HG03442 (cell line): Measurements from ENCODE around the gene MRPL2.
"Not testable (repeated sequence)": the region's sequence is repeated elsewhere in the genome, so short reads cannot be mapped to it uniquely, and the experiment has no call there.

Experiments
- ATAC-seq: cut with Tn5 transposase; IDR thresholded peaks from one replicate; pipeline ENCODE4 v1.9.1; 2021; ENCODE audit warnings: mild to moderate bottlenecking, moderate library complexity; ENCODE audit not compliant: unreplicated experiment

The MRPL2 gene

DNA sequence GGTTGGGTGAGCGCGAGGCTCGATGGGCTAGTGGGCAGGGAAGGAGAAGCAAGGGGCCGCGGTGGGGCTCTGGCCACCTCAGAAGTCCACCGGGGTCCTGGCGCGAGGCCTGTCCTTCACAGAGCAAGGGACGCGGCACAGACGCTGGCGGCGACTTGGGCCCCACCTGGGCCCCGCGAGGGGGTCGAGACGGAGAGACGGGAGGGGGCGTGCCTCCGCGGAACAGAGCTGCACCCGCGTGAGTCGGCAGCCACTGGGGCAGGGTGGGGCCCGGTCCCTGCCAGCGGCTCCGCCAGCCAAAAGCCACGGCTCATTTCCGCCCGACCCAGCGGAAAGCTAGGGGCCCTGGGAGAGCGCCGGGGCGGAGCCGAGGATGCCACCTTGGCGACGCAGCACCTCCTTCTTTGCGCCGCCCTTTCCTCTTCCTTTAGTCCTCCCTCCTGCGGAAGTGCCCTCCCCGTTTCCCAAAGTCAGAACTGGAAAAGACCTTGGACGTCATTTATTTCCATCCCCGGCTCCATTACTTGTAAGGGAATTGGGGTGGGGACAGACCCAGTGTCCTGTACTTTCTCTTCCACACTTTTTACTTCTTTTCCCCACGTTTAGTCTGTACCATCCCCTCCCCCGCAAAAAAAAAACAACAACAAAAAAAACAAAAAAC lies 5.6 kb downstream of the MRPL2 start, which contains the start of gene CUL7:
CUL7 (minus strand) TSS at position 307 of the 661 bp plus-strand sequence. CDS start 1,063 bp downstream, outside the sequence.
- ATAC-seq, result peak; percentile 84

DNA sequence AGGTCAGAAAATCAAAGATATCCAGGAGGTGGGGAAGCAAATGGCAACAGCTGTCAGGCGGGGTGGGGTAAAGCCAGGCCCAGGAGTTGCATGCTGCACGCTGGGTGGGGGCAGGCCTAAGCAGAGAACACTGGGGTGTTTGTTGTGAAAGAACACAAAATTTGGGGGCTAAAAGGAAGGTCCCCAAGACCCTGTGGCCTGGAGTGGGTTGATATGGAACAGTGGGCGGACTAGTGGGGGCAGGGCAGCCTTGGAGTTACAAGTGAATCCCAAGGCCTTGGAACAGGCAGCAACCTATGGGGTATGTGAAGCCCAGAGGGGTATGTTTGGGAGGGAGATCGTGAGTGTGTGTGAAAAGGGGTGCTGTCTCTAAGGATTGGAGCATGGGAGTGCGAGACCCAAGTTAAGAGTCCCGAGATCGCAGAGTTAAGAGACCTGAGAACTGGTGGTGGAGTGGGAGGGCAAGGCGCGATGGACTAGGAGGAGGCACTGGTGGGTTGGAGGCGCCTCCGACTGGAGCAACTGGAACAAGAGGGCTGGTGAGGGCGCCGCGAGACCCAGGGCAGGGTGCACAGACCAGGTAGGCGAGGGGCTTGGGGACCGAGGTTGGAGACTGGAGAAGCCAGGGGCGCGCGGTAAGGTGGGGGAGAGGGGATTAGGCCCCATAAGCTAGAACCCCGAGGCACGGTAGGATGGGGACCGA lies 6.2 kb downstream of the MRPL2 start:
- ATAC-seq, result peak; percentile 3

DNA sequence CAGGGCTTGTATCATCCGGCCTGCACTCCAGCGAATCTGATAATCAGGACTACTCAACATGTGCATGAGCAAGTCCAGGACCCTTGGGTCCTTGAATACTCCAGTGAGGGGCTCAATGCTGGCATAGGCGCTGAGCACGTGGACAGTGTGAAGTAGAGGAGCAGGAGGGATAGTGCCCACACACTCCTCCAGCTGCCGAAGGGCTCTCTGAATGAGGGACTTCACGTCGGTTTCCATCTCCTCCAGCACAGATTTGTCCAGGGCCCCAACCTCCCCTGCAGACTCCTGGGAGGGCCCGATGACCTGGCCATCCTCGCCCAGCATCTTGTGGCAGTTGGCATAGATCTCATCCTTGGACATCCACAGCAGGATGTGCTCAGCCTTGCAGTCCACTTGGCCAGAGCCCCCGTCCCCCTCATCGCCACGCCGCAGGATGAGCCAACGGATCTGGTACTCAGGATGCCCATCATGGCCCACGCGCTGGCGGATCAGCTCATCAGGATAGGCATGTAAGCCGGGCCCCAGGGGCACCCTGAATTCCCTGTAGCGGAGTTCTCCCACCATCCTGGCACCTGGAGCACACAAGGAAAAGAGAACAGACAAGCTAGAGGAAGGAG lies 6.9 kb downstream of the MRPL2 start:
- no peak for ATAC-seq

DNA sequence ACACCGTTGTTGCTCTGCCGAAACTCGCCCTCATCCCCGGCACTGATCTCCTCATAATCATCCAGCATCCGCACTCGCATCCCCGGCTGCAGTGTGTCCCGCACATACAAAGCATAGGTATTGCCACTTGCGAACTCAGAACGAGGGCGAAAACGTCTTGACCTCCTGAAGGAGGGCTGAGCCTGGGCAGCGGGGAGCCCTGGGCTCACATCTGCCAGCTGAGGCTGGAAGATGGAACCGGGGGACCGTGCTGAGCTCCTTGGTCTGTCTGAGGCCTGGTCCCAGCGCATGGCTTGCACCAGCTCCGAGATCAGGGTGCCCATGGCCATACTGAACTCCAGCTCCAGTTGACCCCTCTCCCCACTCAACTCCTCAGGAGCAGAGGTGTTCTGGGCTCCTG lies 8.3 kb downstream of the MRPL2 start:
- no peak for ATAC-seq

DNA sequence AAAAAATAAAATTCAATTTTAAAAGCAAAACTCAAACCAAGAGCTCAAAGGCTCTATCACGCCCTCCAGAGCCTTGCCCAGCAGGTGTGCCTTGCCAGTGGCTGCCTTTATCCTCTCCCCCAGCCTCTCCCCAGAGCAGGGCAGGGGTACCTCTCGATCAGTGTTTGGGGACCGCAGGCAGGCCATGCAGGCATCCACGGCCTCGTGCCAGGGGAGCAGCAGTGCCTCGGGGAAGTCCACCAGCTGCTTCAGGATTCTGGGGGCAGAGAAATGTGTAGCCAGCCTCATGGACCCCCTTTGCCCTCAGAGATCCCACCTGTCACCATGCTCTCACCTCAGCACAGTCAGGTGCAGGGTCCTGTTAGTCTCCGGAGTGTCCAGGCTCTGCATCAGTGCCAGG lies 11.2 kb downstream of the MRPL2 start:
- ATAC-seq, result no peak

DNA sequence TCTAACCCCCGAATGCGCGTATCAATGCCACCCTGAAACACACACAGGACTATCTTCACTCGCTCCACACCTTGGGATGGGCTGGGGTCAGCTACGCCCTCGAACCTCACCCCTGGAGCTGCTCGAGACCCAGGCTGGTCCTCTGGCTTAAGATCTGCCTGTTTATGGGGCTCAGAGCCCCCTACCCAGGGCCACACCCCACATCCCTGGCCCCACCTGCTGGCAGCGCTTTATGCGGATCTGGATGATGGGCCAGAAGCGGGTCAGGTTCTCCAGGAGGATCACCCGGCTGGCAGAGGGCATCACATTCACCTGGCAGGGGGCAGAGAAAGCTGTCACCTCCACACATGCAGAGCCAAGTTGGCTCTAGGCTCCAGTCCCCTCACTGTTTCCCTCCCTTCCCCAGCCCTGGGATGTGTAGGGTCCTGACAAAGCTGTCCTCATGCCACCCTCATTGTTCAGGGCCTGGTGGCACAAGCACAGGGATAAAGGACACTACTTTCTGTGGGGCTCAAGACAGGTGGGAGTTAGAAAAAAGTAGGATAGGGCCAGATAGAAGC lies 13.8 kb downstream of the MRPL2 start:
- ATAC-seq, result no peak

DNA sequence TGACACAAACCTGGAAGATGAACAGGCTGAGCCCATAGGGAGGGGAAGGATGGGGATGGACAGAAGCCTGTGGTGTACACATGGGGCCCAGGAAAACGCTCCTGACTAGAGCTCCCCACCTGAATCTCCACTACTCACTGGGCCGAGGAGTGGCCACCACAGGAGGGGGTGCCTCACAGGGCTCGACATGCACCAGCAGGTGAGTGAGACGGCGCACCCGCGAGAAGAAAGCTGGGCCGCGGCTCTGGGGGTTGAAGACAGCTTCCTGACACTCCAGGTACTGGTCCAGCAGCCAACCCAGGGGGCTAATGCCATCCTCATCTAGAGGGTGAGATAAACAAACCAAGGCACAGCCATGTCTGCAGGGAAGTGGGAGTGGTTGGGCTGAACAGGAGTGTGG lies 15.9 kb downstream of the MRPL2 start:
- ATAC-seq, result no peak

DNA sequence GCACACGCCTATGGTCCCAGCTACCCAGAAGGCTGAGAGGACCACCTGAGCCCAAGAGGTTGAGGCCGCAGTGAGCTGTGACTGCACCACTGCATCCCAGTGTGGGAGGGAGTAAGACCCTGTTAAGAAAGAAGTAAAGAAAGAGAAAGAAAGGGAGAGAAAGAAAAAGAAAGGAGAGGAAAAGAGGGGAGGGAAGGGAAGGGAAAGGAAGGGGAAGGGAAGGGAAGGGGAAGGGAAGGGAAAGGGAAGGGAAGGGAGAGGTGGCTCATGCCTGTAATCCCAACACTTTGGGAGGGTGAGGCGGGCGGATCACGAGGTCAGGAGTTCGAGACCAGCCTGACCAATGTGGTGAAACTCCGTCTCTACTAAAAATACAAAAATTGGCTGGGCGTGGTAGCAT lies 17.8 kb downstream of the MRPL2 start:
- ATAC-seq, result not testable (repeated sequence)

DNA sequence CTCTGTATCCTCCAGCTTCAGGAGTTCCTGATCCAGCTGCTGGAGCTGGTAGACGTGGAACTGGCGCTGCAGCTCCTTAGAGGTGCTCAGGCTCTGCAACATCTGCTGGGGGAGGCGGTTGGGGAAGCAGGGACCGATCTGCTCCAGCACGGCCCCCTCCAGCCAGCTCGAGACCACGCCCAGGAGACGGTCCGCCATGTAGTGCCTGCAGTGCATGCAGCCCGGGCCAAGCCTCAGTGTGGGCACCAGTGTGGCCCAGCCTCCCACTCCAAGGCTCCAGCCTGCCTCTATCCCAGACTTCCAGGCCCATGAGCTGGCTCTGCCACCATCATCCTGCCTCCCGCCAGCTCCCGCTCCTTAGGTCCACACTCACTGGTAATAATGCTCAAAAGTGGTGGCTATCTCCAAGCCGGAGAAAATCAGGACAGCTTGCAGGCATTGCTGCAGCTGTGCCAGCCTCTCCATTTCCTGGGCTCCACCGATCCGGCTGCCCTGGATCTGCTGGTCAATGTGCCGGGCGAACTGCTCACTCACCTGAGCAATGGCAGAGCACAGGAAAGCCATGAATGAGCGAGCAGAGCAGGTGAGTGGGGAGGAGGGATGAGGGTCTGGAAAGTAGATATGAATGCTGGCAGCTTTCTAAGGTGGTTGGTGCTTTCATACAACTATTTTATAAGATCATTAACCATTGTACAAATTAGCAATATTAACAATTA lies 18.5 kb downstream of the MRPL2 start:
- ATAC-seq, result no peak

DNA sequence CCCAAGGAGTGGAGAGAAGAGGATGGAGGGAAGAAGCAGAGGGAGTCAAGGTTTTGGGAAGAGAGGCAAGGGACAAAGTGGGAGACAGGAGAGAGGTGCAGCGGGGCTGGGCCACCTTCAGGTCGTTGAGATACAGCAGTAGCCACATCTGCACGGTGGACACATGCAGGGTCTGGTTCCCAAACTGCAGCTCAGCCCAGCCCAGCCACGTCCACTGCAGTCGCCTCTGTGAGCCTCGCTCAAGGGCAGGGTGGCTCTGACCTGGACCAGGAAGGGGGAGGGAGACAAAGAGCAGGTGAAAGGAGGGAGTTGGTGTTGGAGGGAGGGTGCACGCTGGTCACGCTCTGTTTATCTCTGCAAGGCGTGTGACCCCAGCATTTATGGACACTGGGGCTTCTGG lies 20.5 kb downstream of the MRPL2 start:
- ATAC-seq, result no peak

DNA sequence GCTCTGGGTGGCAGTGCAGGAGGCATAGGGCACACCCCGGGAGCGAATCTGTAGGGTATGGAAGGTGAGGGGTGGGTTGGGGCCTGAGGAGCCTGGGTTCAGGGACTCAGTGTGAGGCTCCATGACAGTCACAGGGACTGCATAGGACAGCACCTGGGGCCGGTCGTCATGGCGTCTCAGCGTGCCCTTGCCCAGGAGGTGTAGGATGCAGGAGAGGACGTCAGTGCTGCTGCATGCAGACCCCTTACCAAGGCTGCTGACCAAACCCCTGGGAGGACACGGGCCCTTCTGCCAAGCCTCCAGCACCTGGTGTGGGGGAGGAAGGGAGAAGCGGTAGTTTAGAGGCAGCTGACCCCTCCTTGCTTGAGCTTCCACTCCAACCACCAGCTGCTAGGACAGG lies 21.5 kb downstream of the MRPL2 start:
- ATAC-seq, result no peak

DNA sequence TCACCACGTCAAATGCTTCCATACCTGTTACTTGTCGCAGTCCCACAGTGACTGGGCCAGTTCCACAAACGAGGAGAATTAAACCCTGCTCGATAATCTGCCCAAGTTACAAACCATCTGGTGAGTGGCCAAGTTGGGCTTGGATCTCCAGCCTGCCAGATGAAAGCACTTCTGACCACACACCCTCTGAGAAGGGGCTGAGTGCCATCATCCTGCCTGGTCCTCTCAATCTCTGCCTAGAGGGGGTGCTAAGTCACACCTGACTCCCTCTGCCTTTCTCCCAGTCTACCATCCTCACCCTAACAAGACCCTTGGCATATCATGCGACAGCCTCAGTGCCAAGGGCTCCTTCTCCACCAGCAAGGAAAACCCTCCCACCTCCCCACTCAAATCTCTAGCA lies 22.0 kb downstream of the MRPL2 start:
- ATAC-seq, result no peak

DNA sequence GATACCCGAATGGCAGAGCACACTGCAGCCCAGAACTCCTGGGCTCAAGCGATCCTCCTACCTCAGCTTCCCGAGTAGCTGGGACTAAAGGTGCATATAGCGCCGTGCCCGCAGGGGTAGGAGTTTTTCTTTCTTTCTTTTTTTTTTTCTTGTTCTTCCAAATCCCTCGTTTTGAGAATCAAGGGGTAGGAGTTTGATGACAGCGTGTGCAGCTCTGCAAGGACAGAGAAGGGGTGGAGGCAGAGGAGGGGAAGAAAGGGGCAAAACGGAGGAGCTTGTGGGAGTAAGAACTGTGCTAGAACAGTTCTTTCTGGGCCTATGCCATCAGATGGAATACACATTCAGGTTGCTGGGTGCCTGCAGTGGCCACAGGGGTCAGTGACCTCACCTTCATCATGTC lies 22.5 kb downstream of the MRPL2 start:
- no peak for ATAC-seq

DNA sequence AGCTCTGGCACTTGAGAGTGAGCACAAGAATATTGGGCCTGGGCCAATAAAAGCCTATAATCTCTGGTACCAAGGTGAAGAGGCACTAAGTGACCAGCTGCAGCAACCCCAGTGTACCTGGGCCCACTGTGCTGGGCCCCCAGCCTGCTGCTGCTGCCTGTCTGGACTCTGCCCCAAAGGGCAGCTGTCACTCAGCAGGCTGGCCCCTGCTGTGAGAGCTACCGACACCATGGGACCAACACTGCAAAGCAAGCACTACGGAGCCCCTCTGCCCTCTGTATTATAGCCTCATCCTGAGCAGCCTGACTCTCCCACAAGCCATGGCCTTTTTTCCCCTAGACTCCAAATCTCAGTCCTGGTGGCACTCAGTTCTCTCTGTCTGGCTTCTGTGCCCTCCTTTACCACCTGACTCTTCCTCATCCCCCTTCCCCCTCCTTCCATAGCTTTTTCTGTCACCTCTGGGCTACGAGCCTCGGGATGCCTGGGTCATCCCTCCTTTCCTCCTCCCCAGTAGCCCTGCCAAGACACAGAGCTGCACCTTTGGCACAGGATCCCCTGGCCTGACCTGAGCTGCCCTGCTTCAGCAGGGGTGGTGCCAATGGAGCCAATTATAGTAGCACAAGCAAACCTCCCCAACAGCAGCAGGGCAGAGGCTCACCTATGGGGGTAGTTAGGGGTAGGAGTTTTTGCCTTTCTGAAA lies 23.6 kb downstream of the MRPL2 start:
- no peak for ATAC-seq

DNA sequence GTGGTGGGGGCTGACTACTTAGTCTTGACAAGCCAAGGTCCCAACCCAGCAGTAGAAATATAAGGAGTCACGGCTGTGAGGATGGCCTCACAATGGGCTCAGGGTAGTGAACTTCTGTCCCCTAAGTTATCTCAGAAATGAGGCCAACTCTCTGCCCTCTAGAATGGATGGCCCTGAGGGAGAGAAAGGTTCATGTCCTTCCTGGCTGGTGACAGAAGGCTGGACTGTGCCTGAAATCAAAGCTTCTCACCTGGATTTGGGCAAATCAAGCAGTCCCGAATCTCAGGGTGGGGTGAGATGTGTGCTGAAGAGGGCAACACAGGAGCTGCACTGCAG lies 25.1 kb downstream of the MRPL2 start:
- no peak for ATAC-seq

DNA sequence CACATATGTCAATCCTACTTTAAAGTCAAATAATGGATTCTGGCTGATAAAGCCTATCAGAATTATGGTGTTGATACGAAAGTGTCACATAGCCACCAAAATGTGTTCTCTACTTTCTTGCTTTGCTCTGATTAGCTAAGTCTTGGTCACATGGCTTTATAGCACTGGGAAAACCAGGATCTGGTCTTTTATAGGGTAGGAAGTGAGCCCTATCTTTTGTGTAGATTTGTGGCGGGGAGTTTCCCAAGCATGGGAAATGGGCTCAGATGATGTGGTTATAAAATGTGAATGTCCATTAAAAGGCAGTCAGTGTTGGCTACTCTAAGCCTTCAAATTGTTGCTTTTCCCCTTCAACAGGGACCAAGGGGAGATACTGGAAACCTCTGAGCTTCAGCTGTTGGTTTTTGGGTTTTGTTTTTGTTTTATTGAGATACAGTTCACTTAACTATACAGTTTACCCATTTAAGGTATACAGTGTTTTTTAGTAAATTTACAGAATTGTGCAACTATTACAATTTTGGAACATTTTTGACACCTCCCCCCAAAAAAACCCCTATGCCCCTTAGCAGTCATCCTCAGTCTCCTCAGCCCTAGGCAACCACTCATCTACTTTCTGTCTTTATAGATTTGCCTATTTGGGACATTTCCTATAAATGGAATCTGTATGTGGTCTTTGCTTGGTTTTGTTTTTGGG lies 25.6 kb downstream of the MRPL2 start:
- no peak for ATAC-seq

DNA sequence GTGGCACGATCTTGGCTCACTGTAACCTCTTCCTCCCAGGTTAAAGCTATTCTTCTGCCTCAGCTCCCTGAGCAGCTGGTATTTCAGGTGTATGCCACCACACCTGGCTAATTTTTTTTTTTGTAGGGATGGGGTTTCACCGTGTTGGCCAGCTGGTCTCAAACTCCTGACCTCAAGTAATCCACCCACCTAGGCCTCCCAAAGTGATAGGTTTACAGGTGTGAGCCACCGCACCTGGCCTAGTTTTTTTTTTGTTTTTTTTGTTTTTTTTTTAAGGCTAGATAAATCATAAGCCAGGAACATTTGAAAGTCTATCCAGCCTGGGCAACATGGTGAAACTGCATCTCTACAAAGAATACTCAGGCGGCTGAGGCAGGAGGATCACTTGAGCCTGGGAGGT lies 26.9 kb downstream of the MRPL2 start:
- ATAC-seq, result no peak

DNA sequence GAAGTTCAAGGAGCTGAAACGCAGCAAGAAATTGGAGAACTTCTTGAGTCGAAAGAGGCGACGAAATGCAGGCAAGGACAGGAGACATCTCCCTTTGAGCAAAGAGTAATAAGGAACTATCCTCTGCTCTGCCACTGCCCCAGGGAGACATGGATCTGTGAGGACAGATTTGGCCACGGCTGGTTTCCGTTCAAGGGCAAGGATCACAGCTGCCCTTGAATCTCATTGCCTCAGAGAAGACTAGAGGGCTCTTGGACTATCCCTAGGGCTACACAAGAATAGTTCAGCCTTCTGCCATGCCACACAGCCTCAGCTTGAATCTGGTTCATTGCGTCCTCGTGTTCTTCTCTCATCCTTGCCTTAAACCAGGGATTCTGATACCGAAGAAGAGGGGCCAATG lies 30.1 kb downstream of the MRPL2 start:
- no peak for ATAC-seq

DNA sequence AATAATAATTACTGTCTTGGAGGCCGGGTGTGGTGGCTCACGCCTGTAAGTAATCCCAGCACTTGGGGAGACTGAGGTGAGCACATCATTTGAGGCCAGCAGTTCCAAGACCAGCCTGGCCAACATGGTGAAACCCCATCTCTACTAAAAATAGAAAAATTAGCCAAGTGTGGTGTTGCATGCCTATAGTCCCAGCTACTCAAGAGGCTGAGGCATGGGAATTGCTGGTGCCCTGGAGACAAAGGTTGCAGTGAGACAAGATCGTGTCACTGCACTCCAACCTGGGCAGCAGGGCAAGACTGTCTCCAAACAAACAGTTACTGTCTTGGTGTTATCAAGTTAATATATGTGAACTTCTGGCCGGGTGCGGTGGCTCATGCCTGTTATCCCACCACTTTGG lies 32.9 kb downstream of the MRPL2 start:
- no peak for ATAC-seq

DNA sequence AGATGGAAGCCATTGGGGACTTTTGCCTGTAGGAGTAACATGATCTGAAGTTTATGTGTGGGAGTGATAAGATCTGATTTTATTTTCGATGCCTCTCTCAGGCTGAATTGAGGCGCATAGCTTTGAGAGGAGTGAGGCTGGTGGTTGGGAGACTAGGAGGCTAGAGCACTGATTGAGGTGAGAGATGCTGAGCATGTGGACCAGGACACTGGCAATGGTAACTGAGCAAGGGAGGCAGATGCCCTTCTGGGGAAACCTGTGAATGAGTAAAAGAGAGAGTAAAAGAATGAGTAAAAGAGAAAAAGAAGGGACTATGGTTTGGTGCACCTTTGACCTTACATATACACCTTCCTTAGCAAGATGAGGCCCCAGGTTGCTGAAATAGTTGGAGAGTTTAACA lies 34.8 kb downstream of the MRPL2 start:
- ATAC-seq, result no peak
